HG02798 (cell line): Measurements from ENCODE around the gene SPNS2.

Experiments used
- ATAC-seq: cut with Tn5 transposase; IDR thresholded peaks from one replicate; pipeline ENCODE4 v1.9.1; 2021; ENCODE audit warnings: mild to moderate bottlenecking; ENCODE audit not compliant: unreplicated experiment, poor library complexity

The SPNS2 gene

DNA sequence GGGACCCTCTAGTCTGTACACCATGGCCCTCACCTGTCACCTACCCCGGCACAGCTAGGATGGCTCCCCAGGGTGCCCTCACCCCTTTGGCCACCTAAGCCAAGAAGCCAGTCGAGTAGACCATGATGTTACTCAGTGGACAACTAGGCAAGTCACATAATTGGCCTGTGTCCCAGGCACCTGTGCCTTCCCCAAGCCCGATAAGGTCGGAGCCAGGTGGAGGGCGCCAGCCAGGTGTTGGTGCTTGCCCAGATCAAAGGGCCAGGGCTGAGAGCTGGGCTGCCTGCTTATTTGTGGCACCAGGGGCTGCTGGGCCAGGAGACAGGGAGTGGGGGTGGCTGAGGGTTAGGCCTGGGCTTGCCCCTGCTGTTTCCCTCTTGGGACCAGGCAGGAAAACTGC is 16.8 kb downstream of the SPNS2 start:
- ATAC-seq, result no peak

GRCh38 chr17:4516735-4517134 is 18.1 kb downstream of the SPNS2 start:
- no peak for ATAC-seq

- ATAC-seq, result no peak
Observed at GRCh38 chr17:4518901-4519300, 20.2 kb downstream of the SPNS2 start.

DNA sequence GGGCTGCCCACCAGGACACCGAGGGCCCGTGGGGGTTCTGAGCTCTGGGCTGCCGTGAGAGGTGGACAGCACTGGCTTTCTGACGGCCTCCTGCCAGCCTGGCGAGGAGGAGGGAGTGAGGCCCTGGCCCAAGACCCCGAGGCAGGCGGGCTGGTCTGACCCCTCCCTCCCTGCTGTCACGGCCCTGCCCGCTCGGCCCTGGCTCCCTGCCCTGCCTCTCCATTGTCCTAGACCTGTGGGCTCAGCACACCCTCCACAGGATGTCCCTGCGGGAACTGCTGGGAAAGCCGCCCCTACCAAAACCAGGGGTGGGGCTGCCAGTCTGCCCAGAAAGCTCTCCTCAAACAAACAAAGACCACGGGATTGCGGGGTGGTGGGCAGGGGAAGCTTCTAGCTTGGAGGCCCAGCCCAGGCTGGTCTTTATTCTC is 20.7 kb downstream of the SPNS2 start:
- no peak for ATAC-seq

- no peak for ATAC-seq
Observed at GRCh38 chr17:4520060-4520893, 21.6 kb downstream of the SPNS2 start.

DNA sequence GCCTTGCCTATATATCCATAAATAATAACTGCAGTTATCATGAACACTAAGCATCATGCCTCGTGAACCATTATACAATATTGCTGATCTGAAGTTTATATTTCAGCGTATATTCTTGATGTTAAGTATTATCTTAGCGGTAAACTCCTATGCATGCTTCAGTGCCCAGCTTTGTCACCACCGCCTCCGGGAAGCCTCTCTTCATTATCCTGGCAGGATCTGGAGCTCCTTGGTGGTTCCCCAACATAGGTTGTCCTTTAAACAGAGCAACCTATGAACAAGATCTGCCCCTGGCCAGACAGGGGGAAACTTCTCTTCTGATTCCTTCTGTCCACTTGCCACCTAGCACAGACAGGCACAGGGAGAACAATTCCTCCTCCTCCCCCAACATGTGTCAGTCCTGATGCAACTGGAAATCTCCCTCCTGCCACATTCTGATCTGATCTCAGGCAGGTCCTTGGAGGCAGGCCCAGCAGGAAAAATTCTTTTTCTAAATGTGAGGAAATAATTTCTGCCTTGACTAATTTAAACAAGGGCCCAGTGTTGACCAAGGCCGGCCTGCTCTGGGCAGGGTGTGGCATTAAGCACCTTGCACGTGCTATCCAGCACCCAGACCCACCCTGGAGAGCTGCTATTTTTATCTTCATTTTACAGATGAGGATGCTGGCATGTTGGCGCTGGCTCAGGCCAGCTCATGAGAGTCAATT is 22.4 kb downstream of the SPNS2 start:
- ATAC-seq, result no peak

GRCh38 chr17:4522661-4523060 is 24.0 kb downstream of the SPNS2 start:
- no peak for ATAC-seq

GRCh38 chr17:4523946-4524345 is 25.3 kb downstream of the SPNS2 start:
- no peak for ATAC-seq

- no peak for ATAC-seq
Observed at GRCh38 chr17:4525691-4526397, 27.2 kb downstream of the SPNS2 start.

DNA sequence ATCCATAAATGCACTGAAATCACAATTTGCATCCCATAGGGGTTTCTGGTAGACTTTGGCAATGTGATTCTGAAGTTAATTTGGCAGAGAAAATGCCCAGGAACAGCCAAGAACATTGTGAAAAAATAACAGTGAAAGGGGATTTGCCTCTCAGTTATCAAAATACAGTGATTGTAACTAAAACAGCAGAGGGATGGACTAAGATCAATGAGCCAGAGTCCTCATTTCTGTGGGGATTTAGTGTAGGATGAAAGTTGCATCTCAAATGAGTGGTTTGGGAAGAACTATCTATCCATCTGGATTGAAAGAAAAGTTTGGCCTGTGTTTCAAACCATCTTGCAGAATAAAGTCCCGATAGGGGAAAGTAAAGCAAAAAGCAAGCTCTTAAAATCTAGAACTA is 28.5 kb downstream of the SPNS2 start:
- ATAC-seq, result no peak

GRCh38 chr17:4527566-4528125 is 29.0 kb downstream of the SPNS2 start:
- ATAC-seq, result no peak

- ATAC-seq, result no peak
Observed at GRCh38 chr17:4529533-4530152, 31.0 kb downstream of the SPNS2 start.

DNA sequence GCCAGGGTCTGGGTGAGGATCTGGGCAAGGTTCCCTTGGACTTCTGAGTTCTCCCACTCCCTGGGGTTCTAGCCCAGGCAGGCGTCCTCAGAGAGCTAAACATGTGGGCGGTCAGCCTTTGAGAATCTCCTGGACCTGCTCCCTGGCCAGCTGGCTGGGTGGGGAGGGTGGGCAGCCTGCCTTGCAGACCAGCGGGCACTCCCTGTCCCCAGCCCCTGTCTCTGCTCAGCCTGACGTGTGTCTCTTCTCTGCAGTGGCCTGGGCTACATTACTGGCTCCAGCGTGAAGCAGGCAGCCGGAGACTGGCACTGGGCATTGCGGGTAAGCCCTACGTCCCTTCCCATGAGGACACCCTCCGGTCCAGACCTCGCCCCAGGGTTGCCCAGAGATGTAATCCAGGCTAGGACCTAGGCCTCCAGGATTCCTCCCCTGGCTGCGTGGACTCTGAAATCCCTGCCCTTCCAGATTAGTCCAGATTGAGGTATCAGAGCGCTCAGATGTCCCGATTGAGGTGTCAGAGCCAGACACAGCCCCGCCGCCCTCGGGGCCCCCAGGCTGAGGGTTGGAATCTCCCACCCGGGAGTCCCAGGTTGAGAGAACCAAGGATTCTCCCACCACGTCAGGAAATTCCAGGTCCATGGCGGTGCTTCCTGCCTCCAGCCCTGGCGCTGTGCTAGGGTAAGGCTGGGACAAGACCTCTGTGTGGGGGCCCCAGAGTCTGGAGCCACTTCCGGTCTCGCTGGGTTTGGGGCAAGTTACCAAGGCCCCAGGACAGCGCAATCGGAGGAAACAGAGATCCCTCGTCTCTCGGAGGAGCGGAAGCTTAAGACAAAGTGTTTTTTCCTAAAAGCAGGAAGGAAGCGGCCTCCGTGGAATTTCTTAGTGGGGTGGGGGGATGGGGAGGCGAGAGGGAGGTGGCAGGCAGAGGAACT is 32.4 kb downstream of the SPNS2 start:
- ATAC-seq, result no peak

DNA sequence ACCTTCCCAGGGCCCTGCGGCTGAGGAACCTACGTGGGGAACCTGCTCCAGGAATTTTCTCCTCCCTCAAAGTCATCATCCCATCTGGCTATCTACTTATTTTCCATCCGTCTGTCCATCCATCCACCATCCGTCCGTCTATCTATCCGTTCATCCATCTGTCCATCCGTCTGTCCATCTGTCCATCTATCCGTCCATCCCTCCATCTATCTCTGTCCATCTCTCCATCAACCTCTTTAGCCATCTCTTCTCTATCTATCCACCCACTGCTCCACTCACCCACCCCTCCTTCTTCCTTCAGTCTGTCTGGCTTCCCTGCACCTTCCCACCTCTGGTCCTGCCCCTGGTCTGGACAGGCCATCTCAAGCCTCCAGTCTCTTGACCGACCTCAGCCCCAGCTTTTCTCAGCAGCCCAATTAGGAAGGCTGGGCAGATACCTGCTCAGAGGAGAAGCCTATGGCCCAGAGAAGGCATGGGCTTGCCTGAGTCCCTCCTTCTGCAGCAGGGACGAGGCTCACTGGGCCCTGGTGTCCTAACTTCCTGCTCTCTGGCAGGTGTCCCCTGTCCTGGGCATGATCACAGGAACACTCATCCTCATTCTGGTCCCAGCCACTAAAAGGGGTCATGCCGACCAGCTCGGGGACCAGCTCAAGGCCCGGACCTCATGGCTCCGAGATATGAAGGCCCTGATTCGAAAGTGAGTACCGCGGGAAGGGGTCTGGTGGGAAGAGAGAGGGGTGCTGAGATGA is 33.5 kb downstream of the SPNS2 start:
- no peak for ATAC-seq

DNA sequence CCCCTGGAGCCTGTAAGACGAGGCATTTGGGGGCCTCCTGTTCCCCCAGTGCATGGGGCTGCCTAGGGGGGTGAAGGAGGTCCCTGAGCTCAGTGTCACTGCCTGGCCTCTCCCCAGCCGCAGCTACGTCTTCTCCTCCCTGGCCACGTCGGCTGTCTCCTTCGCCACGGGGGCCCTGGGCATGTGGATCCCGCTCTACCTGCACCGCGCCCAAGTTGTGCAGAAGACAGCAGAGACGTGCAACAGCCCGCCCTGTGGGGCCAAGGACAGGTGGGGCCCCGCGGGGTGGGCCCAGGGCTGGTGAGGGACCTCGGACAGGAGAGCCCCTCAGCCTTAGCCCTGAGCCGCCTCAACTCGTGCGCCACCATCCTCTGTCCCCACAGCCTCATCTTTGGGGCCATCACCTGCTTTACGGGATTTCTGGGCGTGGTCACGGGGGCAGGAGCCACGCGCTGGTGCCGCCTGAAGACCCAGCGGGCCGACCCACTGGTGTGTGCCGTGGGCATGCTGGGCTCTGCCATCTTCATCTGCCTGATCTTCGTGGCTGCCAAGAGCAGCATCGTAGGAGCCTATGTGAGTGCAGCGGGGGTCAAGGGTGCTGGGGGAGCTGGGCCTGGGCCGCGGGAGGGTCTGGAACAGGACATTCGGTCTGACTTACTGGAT is 34.3 kb downstream of the SPNS2 start:
- no peak for ATAC-seq

DNA sequence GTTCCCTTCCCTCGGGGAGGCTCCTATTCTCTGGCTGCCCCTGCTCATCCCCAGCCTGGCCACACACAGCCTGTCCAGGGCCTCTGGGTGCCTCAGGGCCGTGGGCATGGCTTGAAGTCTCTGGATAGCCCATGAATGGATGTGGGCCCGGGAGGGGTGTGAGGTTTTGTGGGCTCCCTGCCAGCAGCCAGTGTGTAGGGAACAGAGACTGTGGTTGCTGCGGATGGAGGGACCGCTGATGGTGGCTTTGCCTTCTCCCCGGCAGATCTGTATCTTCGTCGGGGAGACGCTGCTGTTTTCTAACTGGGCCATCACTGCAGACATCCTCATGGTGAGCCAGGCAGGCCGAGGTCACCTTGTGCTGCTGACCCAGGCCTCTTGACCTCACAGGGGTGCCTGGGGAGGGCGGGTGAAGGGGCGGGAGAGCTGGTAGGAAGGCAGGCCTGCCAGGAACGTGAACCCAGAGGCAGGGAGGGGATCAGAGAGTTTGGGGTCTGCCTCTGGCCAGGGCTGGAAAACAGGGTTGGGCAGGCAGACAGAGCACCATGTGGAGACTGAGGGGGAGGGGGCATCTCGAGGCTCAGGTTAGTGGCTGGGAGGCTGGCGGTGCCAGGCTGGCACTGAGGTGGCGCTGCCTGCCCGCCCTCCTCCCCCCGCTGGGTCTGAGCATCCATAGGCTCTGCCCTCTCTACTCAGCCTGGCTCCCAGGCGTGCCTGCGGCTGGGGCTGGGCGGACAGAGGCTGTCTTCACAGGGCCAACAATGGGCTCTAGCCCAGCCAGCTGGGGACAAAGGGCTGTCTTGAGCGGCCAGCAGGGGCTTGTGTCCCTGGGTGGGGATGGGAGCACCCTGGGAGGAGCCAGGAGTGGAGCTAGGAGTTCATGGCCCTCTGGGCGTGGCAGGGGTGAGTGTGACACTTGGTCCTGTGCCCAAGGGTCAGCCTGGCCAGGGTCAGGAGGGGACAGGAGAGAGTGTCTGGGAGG is 35.1 kb downstream of the SPNS2 start:
- ATAC-seq, result no peak

- ATAC-seq, result no peak
Observed at GRCh38 chr17:4534515-4534914, 35.8 kb downstream of the SPNS2 start.
